Muscle of arm (tissue), 12 donors: ENCODE measurements around the gene KIRREL3. TPM values are rescaled to one million over a fixed set of nuclear protein-coding genes. Genes with fewer than 3 reads are reported as not detected.

Source experiments
- DNase-seq: peaks from one replicate; pipeline ENCODE4 v3.0.0-alpha.2; 2013
- polyA plus RNA-seq, 12 donors: library from polyadenylated mRNA; unstranded; fragments of 120-200 nt; gene quantifications; one replicate each; pipeline ENCODE4 v1.2.1, GENCODE V29; 2013; ENCODE audit not compliant: insufficient read length in 12 of 12

The KIRREL3 gene
- polyA plus RNA-seq, 12 donors: 0.43 to 2.4 (median 1.0) TPM; not detected in 2

DNA sequence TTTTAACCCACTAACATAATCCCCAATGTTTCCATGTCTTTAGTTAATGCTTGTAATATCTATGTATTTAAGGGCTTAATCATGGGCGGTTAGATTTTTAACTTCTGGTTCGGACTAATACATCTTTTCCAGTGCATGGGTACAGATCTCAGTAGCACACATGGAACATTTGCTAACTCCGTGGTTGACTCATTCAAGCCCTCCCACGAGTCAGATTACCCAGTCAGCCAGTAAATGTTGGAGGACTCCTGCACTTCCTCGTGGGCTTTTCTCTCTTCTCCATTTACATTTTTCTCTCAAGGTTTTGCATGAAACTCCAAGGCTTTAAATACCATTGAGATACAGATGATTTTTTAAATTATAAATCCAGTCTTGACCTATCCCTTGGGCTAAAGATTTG, 331.2 kb downstream of the KIRREL3 start:
- no peak for DNase-seq

DNA sequence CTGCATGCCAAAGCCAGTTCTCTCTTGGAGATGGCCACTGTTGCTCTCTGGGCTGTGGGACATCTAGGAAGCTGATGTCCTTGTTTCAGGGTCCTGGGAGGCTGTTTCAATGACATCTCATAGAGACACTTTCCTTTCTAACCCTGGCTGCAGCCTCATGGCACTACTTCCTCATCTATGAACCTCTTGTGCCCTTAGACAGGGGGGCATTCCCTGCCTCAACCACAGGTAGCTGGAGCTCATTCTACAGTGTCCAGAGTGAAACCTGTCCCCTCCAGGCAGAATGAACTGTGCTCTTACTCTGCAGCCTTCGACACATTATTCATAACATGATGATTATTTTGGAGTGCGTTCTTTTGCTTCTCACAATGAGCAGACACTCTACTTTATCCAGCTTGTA, 335.9 kb downstream of the KIRREL3 start:
- no peak for DNase-seq

DNA sequence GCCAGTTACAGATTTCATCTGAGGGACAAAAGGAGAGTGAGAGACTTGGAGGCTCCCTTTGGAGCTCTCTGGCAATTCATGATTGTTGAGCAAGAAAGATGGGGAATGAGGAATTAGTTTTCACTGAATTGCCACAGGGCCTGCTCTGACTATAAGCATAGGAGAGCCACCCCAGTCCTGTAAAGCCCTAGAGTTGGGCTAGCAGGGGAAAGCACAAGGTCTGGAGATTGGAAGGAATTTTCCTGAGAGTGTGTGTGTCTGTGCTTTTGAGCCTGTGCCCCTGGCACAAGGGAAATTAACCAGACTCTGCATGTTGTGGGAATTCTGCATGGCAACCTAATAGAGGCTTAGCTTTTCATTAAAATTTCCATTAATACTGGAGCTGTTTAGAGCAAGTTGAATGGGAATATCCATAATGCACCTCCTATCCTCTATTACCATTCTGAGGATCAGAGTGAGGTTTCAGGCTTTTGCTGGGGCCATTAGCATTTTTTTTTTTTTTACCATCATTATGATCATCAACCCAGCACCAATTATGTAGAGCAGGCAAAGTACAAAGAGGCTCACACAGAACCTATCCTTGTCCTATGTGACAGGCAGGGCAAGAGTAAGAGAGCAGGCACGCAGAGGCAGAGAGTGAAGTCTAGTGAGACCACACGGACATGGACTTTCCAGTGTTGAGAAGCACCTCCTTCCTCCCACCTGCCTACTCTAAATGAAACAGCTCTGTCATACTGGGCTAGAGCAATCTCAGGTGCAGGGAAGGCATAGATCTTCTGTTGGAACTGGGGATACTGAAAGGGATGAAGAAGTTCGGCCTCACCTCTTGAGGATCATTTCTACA, 336.6 kb downstream of the KIRREL3 start:
- no peak for DNase-seq

DNA sequence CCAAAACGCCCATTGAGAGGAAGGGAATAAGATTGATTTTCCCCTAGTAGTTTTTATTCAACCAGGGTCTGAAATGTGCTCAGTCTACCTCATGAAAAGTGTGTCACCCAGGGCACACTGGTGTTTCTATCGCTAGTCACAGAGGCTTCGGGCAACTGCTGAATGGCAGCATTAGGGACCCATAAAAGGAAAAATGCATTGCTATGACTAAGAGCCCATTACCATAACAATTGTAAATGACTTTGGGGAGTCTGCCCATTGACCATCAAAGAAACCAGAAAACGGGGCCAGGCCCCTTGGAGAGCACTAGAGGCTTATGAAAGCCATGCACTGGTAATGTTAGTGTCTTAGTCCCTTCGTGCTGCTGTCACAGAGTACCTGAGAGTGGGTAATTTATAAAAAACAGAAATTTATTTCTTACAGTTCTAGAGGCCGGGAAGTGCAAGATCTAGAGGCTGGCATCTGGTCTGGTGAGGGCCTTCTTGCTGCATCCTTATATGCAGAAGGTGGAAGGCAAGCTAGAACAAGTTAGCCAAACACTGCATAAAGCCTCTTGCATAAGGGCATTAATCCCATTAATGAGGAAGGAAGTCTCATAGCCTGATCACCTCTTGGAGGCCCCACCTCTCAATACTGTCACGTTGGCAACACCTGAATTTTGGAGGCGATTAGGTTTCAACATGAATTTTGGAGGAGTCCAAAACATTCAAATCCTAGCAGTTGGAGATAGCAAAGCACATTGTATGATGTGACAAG, 338.4 kb downstream of the KIRREL3 start:
- no peak for DNase-seq

DNA sequence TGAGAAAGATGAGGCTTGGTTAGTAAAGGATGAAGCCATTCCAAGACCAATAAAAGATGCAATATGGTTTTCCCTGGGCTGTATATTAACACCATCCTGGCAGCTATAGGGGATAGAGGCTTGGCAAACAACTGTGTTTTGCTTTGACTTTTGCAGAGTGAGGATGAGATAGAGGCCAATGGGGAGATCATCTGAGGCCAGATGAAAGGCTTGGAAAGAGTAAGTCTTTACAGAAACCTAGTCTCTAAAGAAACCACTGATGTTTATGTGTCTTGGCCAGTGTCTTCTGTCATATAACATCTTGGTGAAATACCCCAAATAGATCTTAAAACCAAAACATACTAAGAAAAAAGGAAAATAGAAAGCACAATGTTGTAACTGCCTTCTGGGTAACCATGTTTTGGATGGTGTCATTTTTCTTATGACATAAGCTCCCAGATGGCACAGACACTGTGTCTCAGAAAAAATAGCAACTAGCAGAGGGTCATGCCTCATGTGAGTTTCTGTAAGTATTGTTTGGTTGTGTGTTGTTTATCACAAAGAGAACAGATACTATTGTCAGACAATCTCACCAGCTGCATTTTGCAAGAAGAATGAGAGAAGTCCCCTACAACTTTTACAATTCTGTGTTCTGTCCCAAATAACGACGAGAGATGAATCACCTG, 339.7 kb downstream of the KIRREL3 start:
- DNase-seq: peak; percentile 13

DNA sequence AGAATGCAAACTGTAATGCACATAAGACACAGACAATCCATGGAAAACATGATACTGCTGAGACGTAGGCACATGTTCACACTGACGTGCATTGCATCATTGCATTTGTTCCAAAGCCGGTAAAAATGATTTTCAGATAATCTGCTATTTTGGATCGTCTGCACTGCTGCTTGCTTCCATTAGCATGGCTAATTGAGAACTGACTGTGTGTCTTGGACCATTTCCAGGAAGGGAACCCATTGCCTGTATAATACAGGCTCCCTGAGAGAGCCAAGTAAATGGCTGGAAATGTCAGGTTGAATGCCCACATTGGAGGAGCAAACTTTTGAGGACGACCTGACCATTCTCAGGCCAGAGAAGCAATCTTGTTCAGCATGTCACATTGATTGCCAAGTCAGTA, 340.2 kb downstream of the KIRREL3 start:
- DNase-seq: peak; percentile 5

DNA sequence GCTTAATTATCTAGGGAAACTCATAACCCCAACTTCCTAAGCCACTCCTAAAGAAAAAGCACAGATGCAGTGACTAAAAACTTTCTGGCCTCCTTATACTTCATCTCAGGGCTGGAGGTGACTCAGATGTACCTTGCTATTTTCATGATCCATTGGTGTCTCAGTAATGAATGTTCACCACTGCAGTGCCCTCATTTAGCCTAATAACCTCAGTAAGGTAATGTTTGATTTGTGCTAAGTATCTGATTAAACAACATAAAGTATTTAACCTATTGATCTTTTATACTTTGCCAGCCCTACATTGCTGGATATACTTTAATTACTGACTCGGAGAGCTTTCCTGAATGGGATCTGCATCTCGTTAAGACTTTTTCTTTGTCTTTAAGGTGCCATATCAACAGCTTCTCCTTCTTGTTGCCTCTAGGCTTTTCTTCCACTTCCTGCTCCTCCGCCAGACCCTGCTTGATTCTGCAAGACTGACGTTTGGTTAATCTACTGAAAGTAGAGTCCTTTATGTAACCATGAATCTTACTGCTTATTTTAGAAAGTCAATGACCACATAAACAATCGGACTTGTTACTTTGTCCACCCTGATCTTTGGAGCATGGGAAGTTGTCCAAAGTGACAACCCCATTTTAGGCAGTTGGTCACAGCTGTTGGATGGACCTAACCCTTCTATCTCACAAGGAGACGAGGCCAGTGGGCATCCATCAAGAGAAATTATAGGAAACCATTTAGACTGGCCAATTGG, 342.1 kb downstream of the KIRREL3 start:
- no peak for DNase-seq

DNA sequence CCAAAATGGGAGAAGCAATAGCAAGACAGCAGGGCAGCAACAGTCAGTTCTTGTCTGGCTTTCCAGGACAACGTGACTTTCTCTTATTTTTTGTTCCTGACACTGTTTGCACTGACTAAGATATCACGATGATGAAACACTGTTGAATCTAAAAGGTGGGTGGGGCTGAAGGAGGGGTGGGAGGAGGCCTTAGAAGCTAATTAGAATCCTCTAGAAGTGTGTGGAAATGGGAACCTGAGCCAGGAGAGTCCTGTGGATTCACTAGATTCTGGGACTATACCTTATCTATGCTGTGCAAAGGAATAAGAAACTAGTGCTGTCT, 344.8 kb downstream of the KIRREL3 start:
- no peak for DNase-seq

DNA sequence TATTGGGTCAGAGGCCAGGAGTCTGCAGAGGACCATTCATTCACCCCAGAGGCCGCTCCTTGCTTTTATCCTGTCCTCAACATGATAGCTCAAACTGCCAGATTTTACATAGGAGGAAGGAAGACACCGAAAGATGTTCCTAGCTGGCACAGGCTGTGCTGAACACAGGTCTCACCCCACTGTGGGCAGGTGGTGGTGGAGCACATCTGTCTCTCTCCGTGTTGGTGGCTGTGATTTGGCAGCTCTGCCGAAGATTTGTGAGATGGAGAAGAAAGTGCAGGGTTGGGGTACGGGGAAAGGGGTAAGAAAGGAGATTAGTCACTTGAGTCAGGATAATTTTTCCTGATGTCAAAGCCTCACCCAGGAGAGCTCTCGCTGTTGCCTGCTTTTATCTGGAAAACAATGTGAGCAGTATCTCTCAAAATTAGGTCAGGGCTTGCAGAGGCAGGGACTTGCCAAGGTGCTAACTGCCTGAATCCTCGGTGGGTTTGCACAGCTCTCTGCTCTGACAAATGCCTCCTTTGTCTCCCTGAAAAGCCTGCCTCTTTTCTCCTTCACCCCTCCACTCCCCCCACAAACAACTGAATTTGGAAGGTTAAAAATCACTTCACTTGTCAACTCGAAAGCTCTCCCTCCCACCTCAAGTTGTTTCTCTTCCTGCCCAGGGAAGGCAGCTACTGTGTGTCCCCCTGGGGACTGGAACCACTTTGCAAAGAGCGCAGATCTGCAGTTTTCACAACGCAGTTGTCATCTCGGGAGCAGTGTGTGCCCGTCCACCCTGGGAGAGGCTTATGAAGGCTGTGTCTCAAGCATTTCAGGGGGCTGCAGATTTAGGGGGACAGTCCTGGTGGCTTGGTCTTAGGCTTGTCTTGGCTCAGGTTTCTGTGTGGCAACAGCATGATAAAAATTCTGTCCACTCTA, 345.4 kb downstream of the KIRREL3 start:
- no peak for DNase-seq

DNA sequence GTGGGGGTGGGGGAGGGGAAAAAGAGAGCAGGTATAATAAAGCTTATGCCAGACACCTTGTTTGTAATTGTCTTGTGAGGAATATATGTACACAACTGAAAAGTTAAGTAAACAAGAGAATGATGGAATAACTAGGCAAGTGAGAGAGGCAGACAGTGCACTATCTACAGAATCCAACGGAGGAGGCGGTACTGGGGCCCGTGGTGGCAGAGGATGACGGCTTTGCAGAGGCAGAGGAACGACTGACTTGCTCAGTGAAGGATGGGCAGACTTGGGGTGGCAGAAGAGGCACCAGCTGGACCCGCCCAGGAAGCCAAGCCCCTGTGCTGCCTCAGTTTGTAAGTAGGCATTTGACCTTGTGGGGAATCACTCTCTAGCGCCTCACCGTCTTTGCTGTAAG, 347.5 kb downstream of the KIRREL3 start:
- DNase-seq: no peak

DNA sequence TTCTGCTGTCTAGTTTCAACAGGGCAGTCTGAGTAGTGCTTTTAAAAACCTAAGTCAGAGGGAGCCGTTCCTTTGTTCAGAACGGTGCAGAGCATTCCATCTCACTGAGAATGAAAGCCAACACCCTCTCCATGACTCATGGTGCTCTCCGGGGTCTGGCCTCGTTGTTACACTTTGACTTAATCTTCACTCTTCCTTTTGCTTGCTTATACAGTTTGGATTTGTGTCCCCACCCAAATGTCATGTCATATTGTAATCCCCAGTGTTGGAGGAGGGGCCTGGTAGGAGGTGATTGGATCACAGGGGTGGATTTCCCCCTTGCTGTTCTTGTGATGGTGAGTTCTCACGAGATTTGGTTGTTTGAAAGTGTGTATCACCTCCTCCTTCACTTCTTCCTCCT, 352.8 kb downstream of the KIRREL3 start:
- no peak for DNase-seq

DNA sequence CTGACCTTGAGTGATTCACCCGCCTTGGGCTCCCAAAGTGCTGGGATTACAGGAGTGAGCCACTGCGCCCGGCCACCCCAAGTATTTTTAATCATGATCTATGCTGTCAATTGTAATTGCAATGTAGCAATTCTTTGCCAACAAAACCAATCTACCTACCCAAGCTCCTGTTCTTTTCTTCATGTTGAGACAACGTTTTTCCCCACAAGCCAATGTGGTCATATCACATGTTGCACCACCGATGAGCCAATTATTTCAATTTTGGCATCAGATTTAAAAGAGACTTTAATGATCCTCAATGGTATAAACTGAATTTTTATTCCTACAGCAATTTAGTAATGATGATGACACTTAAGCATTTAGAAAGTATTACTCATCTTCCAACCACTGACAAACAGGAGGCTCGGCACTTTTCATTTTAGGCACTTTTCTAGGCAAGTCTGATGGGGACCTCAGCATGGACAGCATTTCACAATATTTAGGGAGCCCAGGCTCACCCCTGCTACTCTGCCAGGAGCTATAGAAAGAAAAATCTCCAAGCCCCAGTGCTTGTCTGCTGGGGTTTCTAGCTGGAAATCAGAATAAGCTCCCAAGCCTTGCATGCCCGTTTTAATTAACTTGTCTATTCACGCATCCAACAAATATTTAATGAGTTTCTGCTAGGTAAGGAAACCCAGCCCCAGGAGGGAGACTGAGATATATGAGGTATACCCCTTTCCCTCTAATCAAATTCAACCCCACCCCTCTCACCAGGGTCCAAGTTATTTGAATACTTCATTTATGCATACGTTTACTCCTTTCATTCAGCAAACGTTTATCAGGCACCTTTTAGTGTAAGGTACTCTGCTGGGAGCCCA, 353.6 kb downstream of the KIRREL3 start:
- no peak for DNase-seq

DNA sequence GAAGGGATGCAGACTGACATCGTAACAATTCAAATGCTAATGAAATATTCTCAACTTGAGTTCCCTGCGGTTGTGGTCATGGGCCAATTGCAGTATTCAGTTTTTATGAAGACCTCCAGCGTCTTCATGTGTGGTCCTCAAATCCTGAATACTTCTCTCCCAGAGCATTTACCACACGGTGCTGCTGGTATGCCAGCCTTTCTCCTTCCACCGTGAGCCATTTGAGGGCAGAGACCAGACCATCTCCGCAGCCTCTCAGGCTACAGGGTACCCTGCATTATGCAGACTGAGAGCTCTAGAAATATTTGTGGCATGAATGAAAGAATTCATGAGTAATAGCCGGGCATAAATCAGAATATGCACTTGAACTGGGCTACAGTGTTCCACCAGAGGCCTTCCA, 355.4 kb downstream of the KIRREL3 start:
- no peak for DNase-seq

DNA sequence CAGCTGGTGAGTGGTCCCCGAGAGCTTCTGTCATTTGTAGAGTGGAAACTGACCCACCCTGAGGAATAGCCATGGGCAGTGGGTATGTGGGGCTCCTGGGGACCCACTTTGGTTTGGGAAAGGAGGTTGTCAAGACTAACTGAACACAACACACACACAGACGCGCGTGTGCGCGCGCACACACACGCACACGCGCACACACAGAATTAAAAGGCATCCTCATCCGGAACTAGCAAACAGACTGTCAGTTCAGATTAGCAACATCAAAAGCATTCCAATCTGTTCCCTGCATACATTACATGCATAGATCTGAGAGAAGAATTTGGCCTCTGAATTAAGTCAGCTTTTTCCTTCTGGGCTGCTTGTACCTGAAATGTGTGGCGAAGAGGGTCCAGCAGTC, 360.4 kb downstream of the KIRREL3 start:
- DNase-seq: no peak

DNA sequence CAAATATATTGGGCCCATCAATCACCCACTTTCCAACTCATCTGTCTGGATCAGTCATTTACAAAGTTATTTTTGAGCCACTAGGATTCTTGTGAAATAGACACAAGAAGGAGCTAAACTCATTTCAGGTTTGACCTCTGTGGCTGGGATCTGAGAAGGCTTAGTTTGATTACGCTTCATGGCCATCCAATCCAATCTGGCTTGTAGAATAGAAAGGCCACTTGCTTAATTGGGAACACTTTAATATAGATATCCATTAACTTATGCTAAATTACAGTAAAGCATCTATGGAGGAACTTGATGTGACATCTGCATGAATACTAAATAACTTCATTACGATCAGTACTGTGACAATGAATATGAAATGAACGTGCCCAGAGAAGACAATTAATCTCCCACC, 360.9 kb downstream of the KIRREL3 start:
- no peak for DNase-seq

DNA sequence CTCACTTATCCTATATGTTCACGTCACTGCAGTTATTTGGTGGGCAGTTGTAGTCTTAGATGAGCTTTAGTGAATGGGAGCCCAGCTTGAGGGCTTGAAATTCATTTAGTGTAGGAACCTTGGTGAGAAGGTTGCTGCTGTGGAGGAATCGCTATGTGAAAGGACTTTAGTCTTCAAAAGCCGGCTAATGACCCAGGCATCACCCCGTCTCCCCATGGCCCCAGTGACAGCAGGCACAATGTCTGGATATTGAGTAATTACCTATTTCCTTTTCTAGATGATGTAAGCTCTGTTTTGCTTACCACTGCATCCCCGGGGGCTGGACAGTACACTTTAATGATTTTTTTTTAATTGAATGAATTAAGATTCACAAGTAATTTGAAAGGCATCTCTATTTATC, 361.9 kb downstream of the KIRREL3 start:
- DNase-seq: no peak

DNA sequence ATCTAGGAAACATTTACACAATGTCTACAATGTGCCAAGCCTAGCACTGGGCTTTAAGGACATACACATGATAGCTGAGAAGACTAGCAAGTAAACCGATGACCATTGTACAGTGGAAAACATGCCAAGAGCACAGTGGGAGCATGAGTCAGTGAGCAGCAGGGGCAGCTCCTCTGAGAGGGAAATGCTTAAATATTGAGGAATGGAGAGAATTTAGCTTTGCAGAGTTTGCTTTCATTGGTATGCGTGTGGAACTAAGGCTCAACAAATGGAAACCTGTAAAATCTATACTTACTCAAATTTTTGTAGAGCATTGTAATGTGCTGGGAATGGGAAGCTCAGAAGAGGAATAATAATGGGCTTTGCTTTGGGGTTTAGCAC, 362.8 kb downstream of the KIRREL3 start:
- DNase-seq: no peak

DNA sequence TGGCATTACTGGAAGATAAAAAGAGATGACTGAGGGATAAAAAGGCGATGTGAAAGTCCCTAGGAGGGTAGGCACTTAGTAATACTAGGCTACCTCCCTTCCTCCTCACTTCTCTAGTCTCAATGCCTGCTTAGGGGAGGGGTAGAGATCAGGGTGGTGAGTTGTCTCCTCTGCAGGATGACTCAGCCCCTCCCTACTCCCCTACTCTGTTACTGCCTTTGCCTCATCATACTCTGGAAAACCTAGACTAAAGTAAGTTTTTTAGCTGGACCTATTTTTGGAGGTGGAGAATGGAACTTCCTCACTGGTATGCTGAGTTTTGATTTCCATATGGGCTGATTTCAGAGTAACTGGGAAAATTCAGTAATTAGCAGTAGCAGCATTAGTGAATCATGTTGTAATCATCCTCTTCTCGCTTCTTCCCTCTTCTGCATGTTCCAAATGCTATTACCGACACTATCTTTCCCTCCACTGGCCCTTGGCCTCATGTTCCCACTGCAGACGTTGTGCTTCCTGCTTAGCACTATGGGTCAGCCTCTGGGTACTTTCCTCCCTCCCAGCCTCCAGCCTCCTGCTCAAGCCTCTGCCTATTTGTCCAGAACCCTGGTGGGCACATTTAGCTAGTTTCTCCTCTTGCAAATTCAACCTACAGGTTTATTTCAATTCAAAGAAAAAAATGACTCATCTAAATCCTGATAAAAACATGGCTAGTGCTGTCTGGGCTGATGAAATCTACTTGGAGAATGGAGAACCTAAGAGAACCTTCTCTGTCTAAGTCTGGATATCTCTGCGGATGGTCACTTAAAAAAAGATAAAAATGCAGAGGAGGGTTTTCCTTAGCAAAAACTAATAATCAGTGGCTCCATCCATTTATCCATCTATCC, 363.4 kb downstream of the KIRREL3 start:
- no peak for DNase-seq

DNA sequence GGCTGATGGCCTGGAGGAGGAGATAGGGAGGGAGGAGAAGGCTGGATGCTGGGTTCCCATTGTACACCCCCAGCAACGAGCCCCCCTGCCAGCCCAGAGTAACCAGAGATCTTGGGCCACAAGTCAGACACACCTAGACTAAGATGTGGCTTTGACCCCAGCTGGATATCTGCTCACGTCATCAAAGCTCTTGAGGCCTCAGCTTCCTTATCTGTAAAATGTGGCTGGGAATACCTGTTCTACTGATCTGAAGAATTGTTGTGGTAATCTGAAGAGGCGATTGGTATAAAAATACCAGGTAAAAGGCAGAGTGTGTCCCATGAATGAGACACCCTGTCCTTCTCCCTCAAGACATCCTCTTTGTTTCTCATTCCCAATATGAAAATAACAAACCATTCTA, 365.1 kb downstream of the KIRREL3 start:
- no peak for DNase-seq
